T-helper 1 cell treated with Interleukin-12 subunit alpha and Interleukin-12 subunit beta and Interleukin-4 antibody, amounts not matched to agents 30 μg/mL and 1 μg/mL, for 36 hours (primary cell): ENCODE results near the gene ACAD9.
"Not testable (repeated sequence)": the region's sequence is repeated elsewhere in the genome, so short reads cannot be mapped to it uniquely, and the experiment has no call there.

ENCODE experiments used
- H3K27ac Mint-ChIP-seq: one replicate; pipeline ENCODE4 v1.8.0; 2021; ENCODE audit warnings: mild to moderate bottlenecking, mixed read lengths
- H3K27me3 Mint-ChIP-seq: one replicate; pipeline ENCODE4 v1.8.0; 2021; ENCODE audit warnings: low read depth, mixed read lengths
- H3K36me3 Mint-ChIP-seq: one replicate; pipeline ENCODE4 v1.8.0; 2021; ENCODE audit warnings: low read depth, mixed read lengths
- H3K4me1 Mint-ChIP-seq: one replicate; pipeline ENCODE4 v1.8.0; 2021; ENCODE audit warnings: low read depth, mixed read lengths
- H3K4me3 Mint-ChIP-seq: one replicate; pipeline ENCODE4 v1.8.0; 2021; ENCODE audit warnings: mild to moderate bottlenecking, moderate library complexity, mixed read lengths
- H3K9me3 Mint-ChIP-seq: one replicate; pipeline ENCODE4 v1.8.0; 2021; ENCODE audit warnings: mixed read lengths

ACAD9 gene

DNA sequence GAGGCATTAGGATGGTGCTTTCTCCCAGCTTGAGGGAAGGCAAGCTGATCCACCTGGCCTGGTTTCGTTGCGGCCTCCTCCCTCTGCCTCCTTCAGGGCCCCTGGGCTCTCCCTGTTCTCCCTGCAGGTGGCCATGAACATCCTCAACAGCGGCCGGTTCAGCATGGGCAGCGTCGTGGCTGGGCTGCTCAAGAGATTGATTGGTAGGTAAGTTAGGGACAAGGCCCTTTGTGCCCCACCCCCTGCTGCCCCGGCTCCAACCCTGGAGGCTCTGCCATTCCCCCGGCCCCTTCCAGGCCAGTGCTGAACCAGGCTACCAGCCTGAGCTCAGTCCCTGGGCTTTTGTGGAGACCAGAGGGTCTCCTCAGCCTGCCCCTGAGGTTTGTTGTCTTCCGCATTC lies 23.0 kb downstream of the ACAD9 start:
- no peaks in the 10 kb centered on the region for H3K9me3 Mint-ChIP-seq
- H3K36me3 Mint-ChIP-seq = peaks cover 37% of the 10 kb centered on the region
- peaks cover 2% of the 10 kb centered on the region for H3K4me1 Mint-ChIP-seq
- H3K27me3 Mint-ChIP-seq = no peaks in the 10 kb centered on the region
- H3K27ac Mint-ChIP-seq = no peak overlapping the region
- no peak overlapping the region for H3K4me3 Mint-ChIP-seq

- no peaks in the 10 kb centered on the region for H3K27me3 Mint-ChIP-seq
These were observed 24.1 kb downstream of the ACAD9 start for GRCh38 chr3:128903501-128903900.

GRCh38 chr3:128906031-128906803 lies 26.8 kb downstream of the ACAD9 start:
- Mint-ChIP-seq H3K27me3 (no peaks in the 10 kb centered on the region), H3K27ac (peak overlapping the region; percentile 11), H3K4me1 (no peaks in the 10 kb centered on the region), H3K4me3 (no peak overlapping the region), H3K36me3 (peaks cover 21% of the 10 kb centered on the region), H3K9me3 (no peaks in the 10 kb centered on the region)

More at GRCh38 chr3:128903501-128903900, 24.1 kb downstream of the ACAD9 start:
- no peak overlapping the region for H3K4me3 Mint-ChIP-seq
- H3K36me3 Mint-ChIP-seq = peaks cover 36% of the 10 kb centered on the region
- no peaks in the 10 kb centered on the region for H3K9me3 Mint-ChIP-seq
- no peak overlapping the region for H3K27ac Mint-ChIP-seq
- peaks cover 2% of the 10 kb centered on the region for H3K4me1 Mint-ChIP-seq

DNA sequence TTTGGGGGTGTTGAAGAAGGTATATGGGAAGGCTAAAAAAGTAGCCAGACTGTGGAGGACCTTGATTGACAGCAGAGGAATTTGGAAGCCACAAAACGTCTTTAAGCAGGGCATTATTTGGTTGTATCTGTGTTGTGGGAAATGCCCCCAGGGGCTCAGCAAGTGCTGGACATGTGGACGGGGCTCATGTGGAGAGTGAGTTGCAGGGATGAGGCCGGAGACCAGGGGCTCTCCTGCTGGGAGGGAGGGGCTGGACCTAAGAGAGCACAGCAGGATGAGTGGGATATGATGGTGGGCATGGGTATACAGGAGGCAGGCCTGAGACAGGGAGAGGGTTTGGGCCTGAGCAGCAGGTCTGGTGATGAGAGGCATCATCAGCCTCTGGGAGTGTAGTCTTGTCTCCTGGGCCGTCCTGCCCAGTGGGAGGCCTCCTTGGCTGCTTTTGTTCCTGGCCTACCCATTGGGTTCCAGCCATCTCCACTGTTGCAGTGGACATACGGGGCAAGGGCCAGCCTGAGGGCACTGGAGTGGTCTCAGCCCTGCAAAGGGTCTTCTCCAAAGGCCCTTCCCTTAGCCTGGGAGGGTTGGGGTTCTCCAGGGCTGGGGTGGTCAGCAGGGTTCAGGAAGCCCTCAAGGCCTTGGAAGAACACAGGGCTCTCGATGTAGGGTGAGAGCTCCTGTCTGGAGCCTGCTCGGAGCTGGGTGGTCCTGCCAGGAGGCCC lies 27.5 kb downstream of the ACAD9 start:
- Mint-ChIP-seq H3K4me1 (no peaks in the 10 kb centered on the region), H3K36me3 (peaks cover 21% of the 10 kb centered on the region)

DNA sequence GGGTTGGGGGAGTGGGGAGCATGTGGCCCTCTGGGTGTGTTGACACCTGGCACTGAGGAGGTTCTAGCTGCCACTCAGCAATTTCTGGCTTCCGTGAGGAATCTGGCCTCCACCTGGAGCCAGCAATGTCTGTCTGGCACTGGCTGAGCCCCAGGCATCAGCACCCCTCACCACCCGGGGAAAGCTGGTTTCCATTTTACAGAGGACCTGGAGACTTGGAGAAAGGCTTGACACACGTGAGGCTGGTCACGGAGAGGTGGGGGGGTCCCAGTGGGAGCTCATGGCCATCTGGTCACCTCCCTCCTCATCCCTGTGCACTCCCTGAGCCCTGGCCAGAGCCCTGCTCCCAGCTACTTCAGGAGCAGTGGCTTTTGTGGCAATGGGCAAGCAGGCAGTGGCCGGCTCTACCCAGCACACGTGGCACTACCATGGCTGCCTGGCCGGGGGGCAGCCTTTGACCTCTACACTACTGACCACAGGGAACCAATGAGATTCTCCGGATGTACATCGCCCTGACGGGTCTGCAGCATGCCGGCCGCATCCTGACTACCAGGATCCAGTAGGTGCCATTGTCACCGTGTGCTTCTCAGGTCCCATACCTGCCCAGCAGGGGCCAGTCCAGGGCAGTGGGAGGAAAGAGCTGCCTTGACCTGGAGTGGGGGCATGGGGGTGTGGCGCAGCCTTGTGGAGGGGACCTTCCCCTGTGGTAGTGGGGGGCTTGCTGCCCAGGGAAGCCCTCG lies 28.5 kb downstream of the ACAD9 start:
- Mint-ChIP-seq H3K27ac (no peak overlapping the region), H3K4me1 (no peaks in the 10 kb centered on the region), H3K4me3 (no peak overlapping the region), H3K27me3 (no peaks in the 10 kb centered on the region), H3K36me3 (peaks cover 30% of the 10 kb centered on the region), H3K9me3 (no peaks in the 10 kb centered on the region)

More for the DNA sequence above, 27.5 kb downstream of the ACAD9 start:
- H3K27me3 Mint-ChIP-seq = no peaks in the 10 kb centered on the region
- H3K9me3 Mint-ChIP-seq = no peaks in the 10 kb centered on the region
- H3K27ac Mint-ChIP-seq = peak overlapping the region; percentile 11
- H3K4me3 Mint-ChIP-seq = no peak overlapping the region

DNA sequence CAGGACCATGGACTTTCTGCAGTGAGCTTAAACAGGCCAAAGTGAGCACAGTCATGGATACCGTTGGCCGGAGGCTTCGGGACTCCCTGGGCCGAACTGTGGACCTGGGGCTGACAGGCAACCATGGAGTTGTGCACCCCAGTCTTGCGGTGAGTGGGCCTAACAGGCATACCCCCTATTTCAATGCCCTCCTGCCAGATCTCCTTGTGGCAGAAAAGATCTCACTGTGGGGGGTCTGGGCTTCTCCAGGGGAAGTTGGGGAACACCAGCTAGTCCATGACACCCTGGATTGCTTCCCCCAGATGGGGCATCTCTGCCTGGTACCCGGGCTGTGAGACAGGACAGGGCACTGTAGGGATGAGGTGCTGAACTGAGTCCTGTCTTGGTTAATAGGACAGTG lies 29.5 kb downstream of the ACAD9 start:
- no peaks in the 10 kb centered on the region for H3K27me3 Mint-ChIP-seq
- no peaks in the 10 kb centered on the region for H3K9me3 Mint-ChIP-seq
- H3K4me3 Mint-ChIP-seq = no peak overlapping the region
- H3K4me1 Mint-ChIP-seq = no peaks in the 10 kb centered on the region
- H3K27ac Mint-ChIP-seq = no peak overlapping the region
- H3K36me3 Mint-ChIP-seq = peaks cover 30% of the 10 kb centered on the region

DNA sequence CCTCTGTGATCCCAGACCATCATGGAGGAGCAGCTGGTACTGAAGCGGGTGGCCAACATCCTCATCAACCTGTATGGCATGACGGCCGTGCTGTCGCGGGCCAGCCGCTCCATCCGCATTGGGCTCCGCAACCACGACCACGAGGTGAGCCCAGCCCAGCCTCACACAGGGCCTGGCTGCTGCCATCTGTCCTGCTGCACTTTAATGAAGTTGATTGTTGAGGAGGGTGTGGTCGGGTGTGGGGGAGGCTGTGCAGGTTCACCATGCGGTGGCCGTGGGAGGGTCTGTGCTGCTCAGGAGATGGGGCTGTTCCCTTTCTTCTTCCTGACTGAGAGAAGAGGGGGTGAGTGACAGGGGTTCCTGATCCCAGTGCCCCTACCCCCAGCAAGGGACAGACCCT lies 30.6 kb downstream of the ACAD9 start:
- H3K36me3 Mint-ChIP-seq = peaks cover 23% of the 10 kb centered on the region
- no peak overlapping the region for H3K4me3 Mint-ChIP-seq

DNA sequence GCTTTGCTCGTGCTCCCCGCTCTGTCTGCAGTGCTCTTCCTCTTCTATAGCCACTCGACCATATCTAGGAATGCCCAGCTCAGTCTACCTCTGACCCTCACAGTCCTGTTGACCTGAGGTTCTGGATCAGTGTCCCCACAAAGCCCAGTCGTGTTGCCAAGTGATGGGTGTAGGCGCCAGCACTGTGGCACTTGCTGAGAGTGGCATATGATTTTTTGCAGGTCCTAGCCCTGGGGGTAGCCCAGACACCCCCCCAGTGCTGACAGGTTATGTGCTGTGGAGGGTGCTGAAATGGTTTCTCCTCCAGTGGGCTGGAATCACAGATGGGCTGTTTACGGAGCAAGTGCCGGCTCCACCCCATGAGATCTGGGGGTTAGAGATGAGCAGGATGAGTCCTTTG lies 32.5 kb downstream of the ACAD9 start:
- no peak overlapping the region for H3K27ac Mint-ChIP-seq
- no peaks in the 10 kb centered on the region for H3K27me3 Mint-ChIP-seq
- H3K9me3 Mint-ChIP-seq = no peaks in the 10 kb centered on the region
- peaks cover 22% of the 10 kb centered on the region for H3K36me3 Mint-ChIP-seq
- H3K4me1 Mint-ChIP-seq = no peaks in the 10 kb centered on the region
- no peak overlapping the region for H3K4me3 Mint-ChIP-seq

More for the DNA sequence above, 30.6 kb downstream of the ACAD9 start:
- Mint-ChIP-seq H3K4me1 (no peaks in the 10 kb centered on the region), H3K9me3 (no peaks in the 10 kb centered on the region), H3K27me3 (no peaks in the 10 kb centered on the region), H3K27ac (no peak overlapping the region)

DNA sequence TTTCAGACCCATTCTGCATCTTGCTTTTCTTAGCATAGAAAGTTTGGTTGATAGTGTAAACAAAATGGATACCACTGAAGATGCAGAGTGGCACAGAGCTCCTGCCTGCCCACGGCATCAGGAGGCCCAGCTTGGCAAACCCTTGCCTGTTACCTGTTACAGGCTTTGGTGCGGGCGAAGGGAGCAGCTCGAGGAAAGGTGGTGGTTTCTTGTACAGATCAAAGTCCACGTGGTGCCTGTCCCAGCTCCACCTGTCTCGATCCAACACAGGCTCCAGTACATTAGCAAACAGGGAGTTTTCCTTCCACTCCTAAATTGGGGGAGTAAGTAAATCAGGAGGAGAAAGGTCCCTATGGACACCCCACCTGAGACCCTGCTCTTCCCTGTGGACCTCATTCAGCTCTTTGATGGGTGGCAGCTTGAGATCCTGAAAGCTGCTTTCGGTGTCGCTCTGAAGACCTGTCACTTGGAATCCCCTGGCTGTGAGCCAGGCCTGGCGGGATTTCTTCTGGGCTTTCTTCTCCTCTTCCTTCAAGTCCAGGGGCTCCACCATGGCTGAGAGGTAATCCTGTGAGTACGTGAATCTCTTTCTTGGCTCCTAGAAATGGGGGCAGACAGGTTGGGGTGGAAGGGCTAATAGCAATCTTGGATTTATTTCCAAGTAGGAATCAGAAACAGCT lies 35.7 kb downstream of the ACAD9 start:
- H3K4me3 Mint-ChIP-seq = no peak overlapping the region
- H3K27ac Mint-ChIP-seq = no peak overlapping the region
- H3K27me3 Mint-ChIP-seq = no peaks in the 10 kb centered on the region
- H3K9me3 Mint-ChIP-seq = no peaks in the 10 kb centered on the region
- H3K4me1 Mint-ChIP-seq = no peaks in the 10 kb centered on the region
- H3K36me3 Mint-ChIP-seq = peaks cover 41% of the 10 kb centered on the region

DNA sequence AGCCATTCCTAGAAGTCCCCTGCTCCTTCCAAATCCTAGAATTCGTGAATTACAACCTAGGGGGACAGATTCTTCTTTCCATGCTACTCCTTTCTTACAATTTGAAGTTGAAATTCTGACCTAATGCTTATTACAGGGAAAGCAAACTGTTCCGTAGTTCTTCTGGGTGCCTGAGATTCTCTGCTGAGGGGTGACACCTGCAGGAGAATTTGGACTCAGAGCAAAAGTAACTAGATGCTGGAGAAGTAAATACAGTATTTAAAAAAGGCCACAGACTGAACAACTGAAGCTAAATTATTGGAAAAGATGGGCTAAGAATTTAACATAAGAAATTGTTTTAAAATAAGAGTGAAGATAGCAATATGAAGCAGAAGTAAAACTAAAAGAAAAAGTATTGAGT lies 37.9 kb downstream of the ACAD9 start:
- Mint-ChIP-seq H3K4me1 (peaks cover 1% of the 10 kb centered on the region), H3K4me3 (no peak overlapping the region), H3K36me3 (peaks cover 48% of the 10 kb centered on the region), H3K27ac (no peak overlapping the region), H3K27me3 (no peaks in the 10 kb centered on the region), H3K9me3 (peaks cover 8% of the 10 kb centered on the region)

GRCh38 chr3:128919988-128920387 lies 40.6 kb downstream of the ACAD9 start:
- H3K4me3 Mint-ChIP-seq = no peak overlapping the region
- H3K36me3 Mint-ChIP-seq = peaks cover 59% of the 10 kb centered on the region
- no peaks in the 10 kb centered on the region for H3K27me3 Mint-ChIP-seq
- peaks cover 20% of the 10 kb centered on the region for H3K4me1 Mint-ChIP-seq
- peaks cover 16% of the 10 kb centered on the region for H3K9me3 Mint-ChIP-seq
- H3K27ac Mint-ChIP-seq = no peak overlapping the region

DNA sequence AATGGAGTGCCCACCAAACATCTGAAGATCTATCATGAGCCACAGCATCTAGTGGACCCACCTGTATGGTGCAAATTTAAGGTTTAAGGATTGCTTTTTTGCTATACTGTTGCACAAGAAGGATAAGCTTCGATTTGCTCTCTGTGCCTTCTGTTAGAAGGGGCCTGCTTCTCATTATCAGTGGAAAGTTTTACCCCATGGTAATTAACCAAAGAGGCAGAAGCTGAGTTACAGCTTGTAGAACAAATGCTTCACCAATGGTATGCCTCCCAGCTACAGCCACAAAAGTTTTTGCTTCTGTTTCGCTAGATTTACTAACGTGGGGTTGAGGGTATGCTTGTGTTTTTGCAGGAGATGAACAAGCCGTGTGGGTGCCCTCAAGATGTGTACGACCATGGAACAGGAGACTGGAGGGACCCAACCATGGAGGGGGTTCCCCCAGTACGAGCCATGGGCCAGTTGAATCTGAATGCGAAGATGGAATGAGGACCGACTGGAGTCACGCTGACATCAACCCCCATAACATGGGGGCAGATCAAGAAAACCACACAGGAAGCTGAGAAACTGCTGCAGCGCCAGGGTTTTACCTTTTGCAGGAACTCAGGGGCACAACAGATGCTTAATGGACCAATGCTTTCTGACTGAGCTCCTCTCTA lies 43.5 kb downstream of the ACAD9 start:
- Mint-ChIP-seq H3K4me1 (peaks cover 20% of the 10 kb centered on the region), H3K9me3 (peaks cover 36% of the 10 kb centered on the region), H3K27me3 (peaks cover 8% of the 10 kb centered on the region), H3K27ac (peak overlapping the region; percentile 81), H3K4me3 (peak overlapping the region; percentile 66), H3K36me3 (peaks cover 46% of the 10 kb centered on the region)

DNA sequence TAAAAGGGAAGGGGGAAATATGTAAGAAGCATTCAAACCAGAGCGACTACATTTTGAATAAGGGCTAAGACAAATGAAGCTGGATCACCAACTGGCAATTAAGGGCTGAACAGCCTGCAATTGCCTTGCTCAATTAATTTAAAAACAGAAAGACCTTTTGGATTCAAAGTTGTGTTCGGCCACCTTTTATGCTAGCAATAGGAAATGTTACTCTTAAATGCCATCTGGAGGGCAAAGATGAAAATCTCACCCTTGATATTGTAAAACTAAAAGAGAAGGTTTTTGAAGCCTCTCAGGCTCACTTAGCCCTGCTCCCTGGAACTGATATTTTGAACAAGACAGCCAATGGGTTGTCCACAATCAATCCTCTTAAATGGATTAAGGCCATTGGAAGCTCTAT lies 44.2 kb downstream of the ACAD9 start:
- Mint-ChIP-seq H3K27ac (peak overlapping the region; percentile 81), H3K9me3 (peaks cover 36% of the 10 kb centered on the region), H3K4me3 (peak overlapping the region; percentile 66), H3K27me3 (peaks cover 8% of the 10 kb centered on the region), H3K4me1 (peaks cover 20% of the 10 kb centered on the region), H3K36me3 (peaks cover 42% of the 10 kb centered on the region)

DNA sequence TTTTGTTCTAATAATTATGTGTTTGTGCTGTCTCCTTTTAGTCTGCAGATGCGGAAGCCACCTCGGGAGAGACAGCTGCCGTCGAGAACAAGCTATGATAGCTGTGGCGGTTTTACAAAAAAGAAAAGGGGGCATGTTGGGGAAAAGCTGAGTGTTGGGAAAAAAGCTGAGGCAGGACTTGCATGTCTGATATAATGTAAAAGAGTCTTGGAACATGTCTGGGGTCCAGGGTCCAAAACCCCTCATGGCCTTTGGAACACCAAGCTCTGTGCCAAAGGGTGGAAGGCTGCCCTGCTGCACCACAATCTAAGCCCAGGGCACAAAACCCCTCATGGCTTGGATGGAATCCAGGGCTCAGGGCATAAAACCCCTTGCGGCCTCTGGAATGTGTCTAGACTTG lies 44.6 kb downstream of the ACAD9 start:
- H3K9me3 Mint-ChIP-seq = peaks cover 36% of the 10 kb centered on the region
- peaks cover 41% of the 10 kb centered on the region for H3K36me3 Mint-ChIP-seq
- H3K4me3 Mint-ChIP-seq = not testable (repeated sequence)

More for the DNA sequence above, 44.6 kb downstream of the ACAD9 start:
- not testable (repeated sequence) for H3K27me3 Mint-ChIP-seq
- Mint-ChIP-seq H3K4me1 (peaks cover 20% of the 10 kb centered on the region), H3K27ac (peak overlapping the region; percentile 81)
